Measurements from ENCODE around the gene DSE.

DSE gene

GRCh38 chr6:116409756-116410155 lies 39.0 kb downstream of the DSE start:
- DNase-seq: no peak

- peak in 23 of 56 donors; percentile 2 to 66 (median 26) for DNase-seq
Measured at GRCh38 chr6:116411284-116411623, 40.5 kb downstream of the DSE start.

- DNase-seq: no peak
Measured at GRCh38 chr6:116412270-116412669, 41.5 kb downstream of the DSE start.

GRCh38 chr6:116413357-116413756 lies 42.6 kb downstream of the DSE start:
- no peak for DNase-seq

GRCh38 chr6:116417661-116418060 lies 46.9 kb downstream of the DSE start:
- DNase-seq: no peak

- no peak for DNase-seq
Measured at GRCh38 chr6:116419069-116419786, 48.5 kb downstream of the DSE start.

- DNase-seq: no peak
Measured at GRCh38 chr6:116420341-116420740, 49.6 kb downstream of the DSE start.

GRCh38 chr6:116422238-116422637 lies 51.5 kb downstream of the DSE start:
- DNase-seq: no peak

GRCh38 chr6:116424001-116424400 lies 53.3 kb downstream of the DSE start:
- no peak for DNase-seq

GRCh38 chr6:116426551-116426950 lies 55.8 kb downstream of the DSE start:
- no peak for DNase-seq

GRCh38 chr6:116429111-116429510 lies 58.4 kb downstream of the DSE start:
- no peak for DNase-seq

GRCh38 chr6:116430860-116431259 lies 60.1 kb downstream of the DSE start:
- no peak for DNase-seq

- no peak for DNase-seq
Measured at GRCh38 chr6:116431964-116432595, 61.3 kb downstream of the DSE start.

- no peak for DNase-seq
Measured at GRCh38 chr6:116433206-116433712, 62.5 kb downstream of the DSE start.

- DNase-seq: no peak
Measured at GRCh38 chr6:116434056-116434725, 63.4 kb downstream of the DSE start.

GRCh38 chr6:116436586-116436985 lies 65.8 kb downstream of the DSE start:
- no peak for DNase-seq

- no peak for DNase-seq
Measured at GRCh38 chr6:116437656-116438055, 66.9 kb downstream of the DSE start.

GRCh38 chr6:116438590-116439448 lies 68.1 kb downstream of the DSE start:
- no peak for DNase-seq

- DNase-seq: no peak
Measured at GRCh38 chr6:116439522-116440051, 68.8 kb downstream of the DSE start.

- DNase-seq: no peak
Measured at GRCh38 chr6:116443105-116443504, 72.4 kb downstream of the DSE start.

- DNase-seq: no peak
Measured at GRCh38 chr6:116444092-116444491, 73.3 kb downstream of the DSE start.
